ENCODE results near the gene MAP3K7.
"Not testable (repeated sequence)": the region's sequence is repeated elsewhere in the genome, so short reads cannot be mapped to it uniquely, and the experiment has no call there.

The MAP3K7 gene

DNA sequence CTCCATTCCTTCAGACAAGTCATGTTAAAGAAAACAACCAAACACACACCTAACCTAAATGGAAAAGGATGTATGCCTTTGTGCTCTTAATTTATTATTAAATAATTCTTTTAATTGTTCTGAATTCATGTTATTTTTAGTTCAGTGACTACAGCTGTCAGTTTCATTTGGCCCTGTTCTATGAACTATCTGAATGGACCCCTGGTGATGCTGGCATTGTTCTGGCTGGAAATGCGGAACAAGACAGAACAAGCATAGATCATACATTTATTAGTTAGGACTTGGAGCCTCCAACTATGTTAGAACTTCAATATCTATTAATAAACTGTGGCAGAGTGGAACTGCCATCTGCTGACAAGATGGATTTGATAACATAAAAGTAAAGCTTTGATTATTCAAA lies 5.7 kb downstream of the MAP3K7 start:
- Histone ChIP-seq H3K9me3 (no peaks in the 10 kb centered on the region), H3K9ac (no peak overlapping the region), H3K36me3 (peaks cover 8% of the 10 kb centered on the region; the same call in 1 of the 2 replicates), H3K27me3 (no peaks in the 10 kb centered on the region), H3K27ac (no peak overlapping the region), H3K4me2 (no peak overlapping the region), H3K4me1 (peaks cover 16% of the 10 kb centered on the region), H3K4me3 (no peak overlapping the region), H4K20me1 (peaks cover 33% of the 10 kb centered on the region)
- TF ChIP-seq Cebpa-rat (IDR thresholded peaks at IDR 0.05), result no peak

DNA sequence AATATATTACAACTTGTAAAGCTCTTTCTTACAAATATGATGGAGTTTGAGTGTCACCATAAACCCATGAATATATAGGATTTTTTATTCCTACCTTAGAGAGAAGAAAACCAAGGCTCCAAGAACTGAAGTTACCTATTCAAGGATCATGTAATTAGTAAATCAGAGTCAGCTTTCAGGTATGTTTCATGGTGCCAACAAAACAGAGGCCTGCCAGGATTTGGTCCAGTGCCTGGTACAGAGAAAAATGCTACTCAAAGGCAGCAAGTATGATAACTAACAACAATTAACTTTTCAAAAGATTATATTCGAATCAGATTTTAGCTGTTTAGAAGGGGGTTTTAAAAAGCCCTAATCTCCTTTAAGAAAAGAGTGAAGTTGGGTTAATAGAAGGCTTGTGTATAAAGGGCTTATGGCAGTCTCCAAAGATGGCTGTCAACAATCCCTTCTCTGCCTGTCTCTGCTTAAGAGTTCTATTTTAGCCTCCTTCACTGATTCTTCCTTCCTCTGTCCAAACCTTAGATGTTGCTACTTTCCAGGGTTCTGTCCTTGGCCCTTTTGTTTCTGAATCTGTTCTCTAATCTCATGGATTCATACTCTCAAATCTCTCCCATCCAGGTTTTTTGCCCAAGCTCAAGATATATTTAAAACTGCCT lies 7.8 kb downstream of the MAP3K7 start:
- H3K27me3 ChIP-seq, result no peaks in the 10 kb centered on the region
- no peak for TF ChIP-seq Cebpa-rat (IDR thresholded peaks at IDR 0.05)
- H3K27ac ChIP-seq, result no peak overlapping the region
- H3K9me3 ChIP-seq, result no peaks in the 10 kb centered on the region
- no peak overlapping the region for H3K4me2 ChIP-seq
- H3K4me1 ChIP-seq, result no peaks in the 10 kb centered on the region; the same call in 1 of the 2 replicates
- H3K36me3 ChIP-seq, result peaks cover 8% of the 10 kb centered on the region; the same call in 1 of the 2 replicates
- H4K20me1 ChIP-seq, result peaks cover 25% of the 10 kb centered on the region; the same call in 1 of the 2 replicates
- no peak overlapping the region for H3K4me3 ChIP-seq
- no peak overlapping the region for H3K9ac ChIP-seq

GRCh38 chr6:90575267-90575666 lies 11.6 kb downstream of the MAP3K7 start:
- H3K4me1 ChIP-seq, result no peaks in the 10 kb centered on the region
- H3K27ac ChIP-seq, result no peak overlapping the region
- H3K27me3 ChIP-seq, result no peaks in the 10 kb centered on the region
- H3K4me3 ChIP-seq, result no peak overlapping the region
- no peak for TF ChIP-seq Cebpa-rat (IDR thresholded peaks at IDR 0.05)
- no peak overlapping the region for H3K4me2 ChIP-seq
- no peak overlapping the region for H3K9ac ChIP-seq
- peaks cover 8% of the 10 kb centered on the region; the same call in 1 of the 2 replicates for H3K36me3 ChIP-seq
- no peaks in the 10 kb centered on the region for H3K9me3 ChIP-seq
- peaks cover 15% of the 10 kb centered on the region; the same call in 1 of the 2 replicates for H4K20me1 ChIP-seq

GRCh38 chr6:90574610-90575009 lies 12.3 kb downstream of the MAP3K7 start:
- no peak overlapping the region for H3K9ac ChIP-seq
- H3K4me2 ChIP-seq, result no peak overlapping the region
- H4K20me1 ChIP-seq, result peaks cover 14% of the 10 kb centered on the region; the same call in 1 of the 2 replicates

GRCh38 chr6:90573624-90574023 lies 13.2 kb downstream of the MAP3K7 start:
- no peak overlapping the region for H3K9ac ChIP-seq
- peaks cover 5% of the 10 kb centered on the region; the same call in 1 of the 2 replicates for H4K20me1 ChIP-seq
- H3K4me1 ChIP-seq, result no peaks in the 10 kb centered on the region
- H3K4me3 ChIP-seq, result no peak overlapping the region
- no peak overlapping the region for H3K4me2 ChIP-seq
- peaks cover 19% of the 10 kb centered on the region for H3K36me3 ChIP-seq
- no peaks in the 10 kb centered on the region for H3K27me3 ChIP-seq
- H3K9me3 ChIP-seq, result no peaks in the 10 kb centered on the region
- TF ChIP-seq Cebpa-rat (IDR thresholded peaks at IDR 0.05), result no peak
- no peak overlapping the region for H3K27ac ChIP-seq

More at GRCh38 chr6:90574610-90575009, 12.3 kb downstream of the MAP3K7 start:
- no peaks in the 10 kb centered on the region for H3K9me3 ChIP-seq
- no peaks in the 10 kb centered on the region for H3K4me1 ChIP-seq
- TF ChIP-seq Cebpa-rat (IDR thresholded peaks at IDR 0.05), result no peak
- no peak overlapping the region for H3K4me3 ChIP-seq
- H3K27ac ChIP-seq, result no peak overlapping the region
- H3K27me3 ChIP-seq, result no peaks in the 10 kb centered on the region
- H3K36me3 ChIP-seq, result peaks cover 9% of the 10 kb centered on the region

GRCh38 chr6:90572856-90573255 lies 14.0 kb downstream of the MAP3K7 start:
- peaks cover 5% of the 10 kb centered on the region; the same call in 1 of the 2 replicates for H4K20me1 ChIP-seq
- no peaks in the 10 kb centered on the region; the same call in 1 of the 2 replicates for H3K9me3 ChIP-seq
- no peak overlapping the region for H3K4me2 ChIP-seq
- H3K27ac ChIP-seq, result no peak overlapping the region
- no peak for TF ChIP-seq Cebpa-rat (IDR thresholded peaks at IDR 0.05)
- peaks cover 16% of the 10 kb centered on the region for H3K36me3 ChIP-seq
- no peaks in the 10 kb centered on the region for H3K4me1 ChIP-seq
- H3K27me3 ChIP-seq, result no peaks in the 10 kb centered on the region
- no peak overlapping the region for H3K9ac ChIP-seq
- no peak overlapping the region for H3K4me3 ChIP-seq

GRCh38 chr6:90569223-90569622 lies 17.6 kb downstream of the MAP3K7 start:
- no peak overlapping the region for H3K9ac ChIP-seq
- H3K4me3 ChIP-seq, result no peak overlapping the region
- no peaks in the 10 kb centered on the region for H4K20me1 ChIP-seq
- no peak overlapping the region for H3K4me2 ChIP-seq
- TF ChIP-seq Cebpa-rat (IDR thresholded peaks at IDR 0.05), result no peak
- H3K27me3 ChIP-seq, result no peaks in the 10 kb centered on the region
- peaks cover 12% of the 10 kb centered on the region; the same call in 1 of the 2 replicates for H3K36me3 ChIP-seq
- H3K9me3 ChIP-seq, result no peaks in the 10 kb centered on the region; the same call in 1 of the 2 replicates
- H3K4me1 ChIP-seq, result no peaks in the 10 kb centered on the region
- no peak overlapping the region for H3K27ac ChIP-seq

GRCh38 chr6:90567682-90568081 lies 19.2 kb downstream of the MAP3K7 start:
- not testable (repeated sequence) for H3K4me2 ChIP-seq, H4K20me1 ChIP-seq, H3K27ac ChIP-seq, H3K9me3 ChIP-seq, H3K4me1 ChIP-seq, H3K4me3 ChIP-seq, H3K27me3 ChIP-seq, H3K9ac ChIP-seq
- peaks cover 12% of the 10 kb centered on the region; the same call in 1 of the 2 replicates for H3K36me3 ChIP-seq

DNA sequence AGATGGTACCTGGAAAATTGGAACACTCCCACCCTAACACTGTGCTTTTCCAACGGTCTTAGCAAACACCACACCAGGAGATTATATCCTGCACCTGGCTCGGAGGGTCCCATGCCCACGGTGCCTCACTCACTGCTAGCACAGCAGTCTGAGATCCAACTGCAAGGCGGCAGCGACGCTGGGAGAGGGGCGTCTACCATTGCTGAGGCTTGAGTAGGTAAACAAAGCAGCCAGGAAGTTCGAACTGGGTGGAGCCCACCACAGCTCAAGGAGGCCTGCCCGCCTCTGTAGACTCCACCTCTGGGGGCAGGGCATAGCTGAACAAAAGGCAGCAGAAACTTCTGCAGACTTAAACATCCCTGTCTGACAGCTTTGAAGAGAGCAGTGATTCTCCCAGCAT lies 24.5 kb downstream of the MAP3K7 start:
- not testable (repeated sequence) for H3K9me3 ChIP-seq, H3K4me2 ChIP-seq, H3K4me3 ChIP-seq, H3K27me3 ChIP-seq, H3K4me1 ChIP-seq, H4K20me1 ChIP-seq, H3K27ac ChIP-seq, H3K9ac ChIP-seq
- H3K36me3 ChIP-seq, result peaks cover 14% of the 10 kb centered on the region

- Histone ChIP-seq H3K4me1 (no peaks in the 10 kb centered on the region), H4K20me1 (no peaks in the 10 kb centered on the region), H3K9me3 (no peaks in the 10 kb centered on the region), H3K27ac (no peak overlapping the region), H3K4me3 (no peak overlapping the region), H3K36me3 (peaks cover 22% of the 10 kb centered on the region), H3K27me3 (no peaks in the 10 kb centered on the region), H3K9ac (no peak overlapping the region), H3K4me2 (no peak overlapping the region)
- TF ChIP-seq Cebpa-rat (IDR thresholded peaks at IDR 0.05), result no peak
These were observed 26.9 kb downstream of the MAP3K7 start for GRCh38 chr6:90559931-90560330.
